Left lung (tissue), 10 donors: Measurements from ENCODE around the gene GPATCH8. TPM values are rescaled to one million over a fixed set of nuclear protein-coding genes. Genes with fewer than 3 reads are reported as not detected.

Experiments
- ATAC-seq: fragments of 200-7000 bp; cut with Tn5 transposase; one replicate; pipeline ENCODE4 v1.9.1; 2020; ENCODE audit warnings: moderate library complexity
- DNase-seq, 4 donors: peaks; one replicate each; pipeline ENCODE4 v3.0.0-alpha.2; 2013 to 2020
- H3K27ac ChIP-seq, 2 donors: fragments of 200-600 bp; sonication (generic) in 1 of 2; one replicate each; pipeline versions ENCODE4 v1.5.0 to v1.8.0; 2020 to 2021
- H3K27me3 ChIP-seq, 2 donors: fragments of 200-600 bp; sonication (generic) in 1 of 2; one replicate each; pipeline versions ENCODE4 v1.5.0 to v1.8.0; 2020 to 2021
- H3K36me3 ChIP-seq, 2 donors: fragments of 200-600 bp; sonication (generic) in 1 of 2; one replicate each; pipeline versions ENCODE4 v1.5.0 to v1.8.0; 2020 to 2021
- H3K4me1 ChIP-seq, 2 donors: fragments of 200-600 bp; one replicate each; pipeline ENCODE4 v1.8.0; 2021
- H3K4me3 ChIP-seq, 2 donors: fragments of 200-600 bp; sonication (generic) in 1 of 2; one replicate each; pipeline versions ENCODE4 v1.5.0 to v1.8.0; 2020 to 2021; ENCODE audit warnings: mild to moderate bottlenecking in 1 of 2
- H3K9me3 ChIP-seq, 2 donors: fragments of 200-600 bp; sonication (generic) in 1 of 2; one replicate each; pipeline versions ENCODE4 v1.5.0 to v1.8.0; 2020 to 2021
- intact Hi-C, 2 donors: fragments of 100-400 bp; cut with DNase I; formaldehyde crosslinking; loops; one replicate each; pipeline versions ENCODE4 v1.11.2 to v1.14.2; 2022
- polyA plus RNA-seq, 6 donors: library from polyadenylated mRNA; unstranded; fragments of 120-200 nt; gene quantifications; one replicate each; pipeline ENCODE4 v1.2.1, GENCODE V29; 2013; ENCODE audit not compliant: insufficient read length in 6 of 6
- total RNA-seq, 2 donors: library from RNA; stranded (reverse); fragmentation: NEBNext Ultra II Directional; extraction: Animal tissue kit (Norgen Biotek cat#: 25700); gene quantifications; one replicate each; pipeline ENCODE4 v1.2.1, GENCODE V29; 2021
- TF ChIP-seq, protein P1 (sequence below), 2 donors: fragments of 200-600 bp; sonication (generic) in 1 of 2; IDR thresholded peaks; one replicate each; pipeline versions ENCODE4 v1.5.0 to v1.8.0; 2021; ENCODE audit warnings: antibody characterized with exemption in 2 of 2
- donor health status: DM: no; HTN: yes; CAD: no.
- donor health status: DM: no; HTN: no; CAD: no.

Gene GPATCH8
- total and polyA plus RNA-seq, 8 donors, result 29.8 to 57.5 (median 52.9) TPM

DNA sequence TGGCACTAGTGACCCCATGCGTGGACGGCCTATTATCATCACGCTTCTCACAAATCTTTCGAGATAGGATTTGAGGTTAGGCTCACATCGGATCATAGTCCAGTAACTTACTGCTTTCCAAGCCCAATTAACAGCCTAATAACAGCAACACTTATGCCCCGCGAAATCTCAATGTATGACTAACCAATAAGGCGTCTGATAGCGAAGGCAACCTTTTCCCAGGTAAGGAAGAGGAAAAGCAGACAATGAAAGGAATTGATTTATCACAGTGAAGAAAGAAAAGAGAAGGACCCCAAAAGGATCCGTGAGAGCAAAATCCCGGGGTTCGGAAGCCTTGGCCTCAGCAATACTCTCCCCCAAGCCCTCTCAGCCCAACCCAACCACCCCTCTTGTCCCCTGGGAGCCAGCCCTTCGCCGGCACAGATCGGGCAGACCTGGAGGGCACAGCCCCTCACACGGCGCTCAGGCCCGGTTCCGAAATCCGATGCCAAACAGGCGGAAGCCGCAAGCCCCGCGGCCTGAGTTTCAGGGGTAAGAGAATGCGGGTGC, 534 bp downstream of the GPATCH8 start:
- Histone ChIP-seq H3K9me3 (no peaks in the 10 kb centered on the region), H3K27me3 (no peaks in the 10 kb centered on the region), H3K4me3 (peak overlapping the region; percentile 93 to 95), H3K36me3 (no peaks in the 10 kb centered on the region), H3K27ac (peak overlapping the region; percentile 88 to 94), H3K4me1 (peaks cover 11 to 53% of the 10 kb centered on the region in 2 donors)
- intact Hi-C loops, result loop anchor here in 1 of 2 donors (10.0 kb wide), 1 partner anchor 108 kb away; no protein-coding TSS in a partner anchor
- ATAC-seq, result peak; percentile 59
- peak in 2 of 4 donors; percentile 52 to 84 for DNase-seq
- TF ChIP-seq, protein P1, sequence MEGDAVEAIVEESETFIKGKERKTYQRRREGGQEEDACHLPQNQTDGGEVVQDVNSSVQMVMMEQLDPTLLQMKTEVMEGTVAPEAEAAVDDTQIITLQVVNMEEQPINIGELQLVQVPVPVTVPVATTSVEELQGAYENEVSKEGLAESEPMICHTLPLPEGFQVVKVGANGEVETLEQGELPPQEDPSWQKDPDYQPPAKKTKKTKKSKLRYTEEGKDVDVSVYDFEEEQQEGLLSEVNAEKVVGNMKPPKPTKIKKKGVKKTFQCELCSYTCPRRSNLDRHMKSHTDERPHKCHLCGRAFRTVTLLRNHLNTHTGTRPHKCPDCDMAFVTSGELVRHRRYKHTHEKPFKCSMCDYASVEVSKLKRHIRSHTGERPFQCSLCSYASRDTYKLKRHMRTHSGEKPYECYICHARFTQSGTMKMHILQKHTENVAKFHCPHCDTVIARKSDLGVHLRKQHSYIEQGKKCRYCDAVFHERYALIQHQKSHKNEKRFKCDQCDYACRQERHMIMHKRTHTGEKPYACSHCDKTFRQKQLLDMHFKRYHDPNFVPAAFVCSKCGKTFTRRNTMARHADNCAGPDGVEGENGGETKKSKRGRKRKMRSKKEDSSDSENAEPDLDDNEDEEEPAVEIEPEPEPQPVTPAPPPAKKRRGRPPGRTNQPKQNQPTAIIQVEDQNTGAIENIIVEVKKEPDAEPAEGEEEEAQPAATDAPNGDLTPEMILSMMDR (IDR thresholded peaks at IDR 0.05), result no peak

DNA sequence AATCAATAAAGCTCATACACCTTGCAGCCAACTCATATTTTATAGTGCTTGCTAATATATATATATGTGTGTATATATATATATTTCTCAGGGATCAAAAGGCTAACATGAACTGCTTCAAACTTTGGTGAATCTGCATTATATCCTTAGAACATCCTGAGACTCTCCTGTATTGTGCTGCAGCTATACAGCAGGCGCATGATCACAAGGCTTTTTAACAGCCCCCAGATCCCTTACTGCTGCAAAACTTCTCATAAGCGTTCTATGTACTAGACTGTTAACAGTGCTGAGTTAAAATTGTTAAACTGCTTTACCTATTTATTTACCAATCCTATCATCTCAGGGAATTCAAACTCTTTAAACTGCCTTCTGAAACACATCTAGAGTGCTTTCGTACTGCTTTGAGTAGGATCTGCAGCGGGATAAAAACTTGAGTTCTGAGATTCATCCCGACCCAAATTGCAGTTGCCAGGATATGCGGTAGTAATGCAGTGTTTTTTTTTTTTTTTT, 1.3 kb downstream of the GPATCH8 start:
- intact Hi-C loops, result loop anchor here in 1 of 2 donors (10.0 kb wide), 1 partner anchor 107 kb away; no protein-coding TSS in a partner anchor
- Histone ChIP-seq H3K4me3 (peak overlapping the region; percentile 93 to 95), H3K9me3 (no peaks in the 10 kb centered on the region), H3K4me1 (peaks cover 11 to 54% of the 10 kb centered on the region in 2 donors), H3K36me3 (no peaks in the 10 kb centered on the region), H3K27ac (no peak overlapping the region), H3K27me3 (no peaks in the 10 kb centered on the region)
- TF ChIP-seq, protein P1 (IDR thresholded peaks at IDR 0.05), result no peak
- ATAC-seq, result no peak
- DNase-seq, result peak in 1 of 4 donors; percentile 3

DNA sequence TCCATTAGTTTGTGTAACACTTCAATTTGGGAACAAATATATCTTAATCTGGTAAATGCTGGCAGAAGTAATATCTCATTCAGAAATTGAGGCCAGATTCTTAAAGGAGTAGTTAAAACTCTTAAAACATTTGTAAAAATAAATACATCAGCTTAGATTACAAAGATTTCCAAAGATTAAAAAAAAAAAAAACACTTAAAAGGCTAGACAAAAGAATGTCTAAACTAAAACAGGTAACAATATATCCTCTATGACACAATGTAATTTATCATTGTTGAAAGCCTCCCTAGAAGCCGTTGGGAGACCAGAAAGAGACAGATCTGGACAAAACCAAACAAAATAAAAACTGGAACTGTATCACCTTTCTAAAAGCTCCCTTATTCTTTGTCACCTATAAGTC, 3.5 kb downstream of the GPATCH8 start:
- DNase-seq (no peak), ATAC-seq (no peak)
- Histone ChIP-seq H3K4me1 (peaks cover 11 to 54% of the 10 kb centered on the region in 2 donors), H3K4me3 (no peak overlapping the region), H3K9me3 (no peaks in the 10 kb centered on the region), H3K27ac (no peak overlapping the region), H3K36me3 (no peaks in the 10 kb centered on the region), H3K27me3 (no peaks in the 10 kb centered on the region)
- TF ChIP-seq, protein P1 (IDR thresholded peaks at IDR 0.05), result no peak
- intact Hi-C loops, result loop anchor here in 1 of 2 donors (10.0 kb wide), 1 partner anchor 105 kb away; no protein-coding TSS in a partner anchor

DNA sequence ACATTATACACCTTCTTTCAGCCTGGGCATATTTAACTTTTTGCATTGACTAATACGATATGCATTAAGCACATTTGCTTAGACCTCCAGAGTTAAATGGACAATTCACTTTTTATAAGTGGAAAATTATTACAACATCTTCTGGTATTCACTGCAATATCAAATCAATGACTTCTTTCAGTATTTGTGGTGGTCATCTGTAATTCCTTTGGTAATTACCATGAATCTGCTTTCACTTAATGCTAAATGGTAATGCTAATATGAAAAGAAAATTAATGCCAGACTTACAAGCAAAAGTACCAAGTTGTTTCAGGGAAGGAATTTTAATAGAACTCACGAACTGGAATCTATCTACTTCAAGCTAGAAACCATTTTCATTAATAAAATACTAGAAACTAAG, 6.4 kb downstream of the GPATCH8 start:
- Histone ChIP-seq H3K27ac (no peak overlapping the region), H3K4me3 (no peak overlapping the region), H3K27me3 (no peaks in the 10 kb centered on the region), H3K9me3 (no peaks in the 10 kb centered on the region), H3K4me1 (peaks cover 4 to 40% of the 10 kb centered on the region in 2 donors), H3K36me3 (no peaks in the 10 kb centered on the region)
- TF ChIP-seq, protein P1 (IDR thresholded peaks at IDR 0.05), result no peak
- ATAC-seq (no peak), DNase-seq (no peak)
- intact Hi-C loops, result no loop called here

DNA sequence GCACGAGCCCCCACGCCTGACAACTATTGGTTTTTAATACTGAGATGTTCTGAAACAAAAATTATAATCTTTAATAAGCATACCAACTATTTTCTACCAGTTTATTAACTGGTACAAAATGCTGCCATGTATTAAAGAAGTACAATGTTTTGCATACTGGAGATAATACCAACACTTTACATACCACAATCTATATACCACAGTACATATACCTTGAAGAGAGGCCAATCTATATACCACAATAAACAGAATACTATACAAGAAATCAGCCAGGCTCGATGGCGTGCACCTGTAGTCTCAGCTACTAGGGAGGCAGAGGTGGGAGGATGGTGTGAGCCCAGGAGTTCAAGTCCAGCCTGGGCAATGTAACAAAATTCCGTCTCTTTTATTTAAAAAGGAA, 9.9 kb downstream of the GPATCH8 start:
- no peak for DNase-seq

More for the DNA sequence above, 9.9 kb downstream of the GPATCH8 start:
- TF ChIP-seq, protein P1 (IDR thresholded peaks at IDR 0.05), result no peak
- peaks cover 0 to 8% of the 10 kb centered on the region in 2 donors for H3K4me1 ChIP-seq
- no peaks in the 10 kb centered on the region for H3K27me3 ChIP-seq
- no peak overlapping the region for H3K27ac ChIP-seq
- no peaks in the 10 kb centered on the region for H3K9me3 ChIP-seq
- no peak for ATAC-seq
- no peak overlapping the region for H3K4me3 ChIP-seq
- intact Hi-C loops, result no loop called here
- H3K36me3 ChIP-seq, result peaks cover 0 to 3% of the 10 kb centered on the region in 2 donors
